ENCODE results near the gene TRABD2B. TPM values are rescaled to one million over a fixed set of nuclear protein-coding genes. Genes with fewer than 3 reads are reported as not detected.

TRABD2B gene
- total RNA-seq, 1 experiment from 2014 or later, result 0.05 TPM

GRCh38 chr1:47942240-47942629 lies 55.0 kb downstream of the TRABD2B start:
- CTCF ChIA-PET, result interaction anchor here (1.3 kb wide), 1 partner anchor 10 kb away, joined by 6 read pairs; no protein-coding TSS in a partner anchor
- no peak overlapping the region for H2AFZ ChIP-seq (ENCODE audit: low read depth, low read length, poor library complexity, severe bottlenecking)
- POLR2A ChIA-PET, result no interaction called here

DNA sequence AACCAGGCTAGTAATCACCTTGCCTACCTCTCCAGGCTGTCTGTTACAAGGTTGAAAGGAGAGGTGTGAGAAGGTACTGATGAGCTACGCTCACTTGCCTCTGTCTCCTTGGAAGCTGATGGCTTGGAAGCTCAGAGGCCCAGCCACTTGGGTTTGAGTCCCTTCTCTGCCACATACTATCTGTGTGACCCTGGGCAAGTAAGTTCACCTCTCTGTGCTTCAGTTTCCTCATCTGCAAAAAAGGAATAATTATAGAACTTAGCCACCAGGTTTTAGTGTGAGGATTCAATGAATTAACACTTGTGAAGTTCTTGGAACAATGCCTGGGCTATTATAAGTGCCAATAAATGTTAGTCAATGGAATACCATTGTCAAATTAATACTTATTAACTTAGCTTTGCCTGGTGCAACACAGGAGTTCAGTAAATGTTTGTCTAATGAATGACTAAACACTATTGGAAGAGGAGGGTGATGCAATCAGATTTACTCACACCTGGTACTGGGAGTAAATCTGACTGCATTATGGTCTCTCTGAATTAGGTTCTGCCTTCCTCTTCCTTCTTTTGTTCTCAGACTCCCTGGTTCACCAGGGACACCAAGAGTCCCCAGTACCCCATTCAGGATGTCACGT lies 55.5 kb downstream of the TRABD2B start:
- no peaks in the 10 kb centered on the region for H3K9me3 ChIP-seq (ENCODE audit: control insufficient read depth in 1 of 2, insufficient read depth in 1 of 2, low read depth in 1 of 2, low read length in 2 of 2)
- H2AFZ ChIP-seq (ENCODE audit: low read depth, low read length, poor library complexity, severe bottlenecking), result no peak overlapping the region
- intact Hi-C loops (cut with micrococcal nuclease), result no loop called here
- no peaks in the 10 kb centered on the region for H3K79me2 ChIP-seq (ENCODE audit: insufficient read depth, low read length)
- H3K9me2 ChIP-seq (ENCODE audit: insufficient read depth), result no peaks in the 10 kb centered on the region
- H3K27me3 ChIP-seq (ENCODE audit: insufficient read depth, low read length), result peaks cover 8% of the 10 kb centered on the region; the same call in 1 of the 2 replicates
- ChIA-PET RAD21 (ENCODE audit: low non-redundant PET in 1 of 2, low total read pairs in 2 of 2, uncharacterized antibody in 2 of 2, unreplicated experiment in 2 of 2) (no interaction called here), POLR2A (no interaction called here), CTCF (interaction anchor here (1.3 kb wide), 1 partner anchor 10 kb away, joined by 6 read pairs; no protein-coding TSS in a partner anchor)
- no peak overlapping the region for H3K9ac ChIP-seq (ENCODE audit: low read length)
- H3K4me3 ChIP-seq (replicated peaks in 1 of 2; ENCODE audit: low read depth in 1 of 2, low read length in 2 of 2), result no peak overlapping the region
- no peaks in the 10 kb centered on the region for H3K36me3 ChIP-seq (ENCODE audit: control insufficient read depth in 1 of 2, insufficient read depth in 2 of 2, low read length in 2 of 2)
- H3K4me2 ChIP-seq (ENCODE audit: low read length), result no peak overlapping the region
- no peaks in the 10 kb centered on the region for H4K20me1 ChIP-seq (ENCODE audit: insufficient read depth)
- no peak overlapping the region for H3K27ac ChIP-seq (ENCODE audit: low read depth, low read length)
- BruUV-seq (replicated peaks), result no TSS peak
- ATAC-seq (no peak), DNase-seq (ENCODE audit: low read depth, low spot score) (no peak)
- H3K4me1 ChIP-seq (ENCODE audit: control insufficient read depth in 1 of 2, insufficient read depth in 2 of 2, low read length in 2 of 2), result peaks cover 2 to 18% of the 10 kb centered on the region in 2 experiments; a peak in 2 of 4 replicates
- TF ChIP-seq, protein P1, sequence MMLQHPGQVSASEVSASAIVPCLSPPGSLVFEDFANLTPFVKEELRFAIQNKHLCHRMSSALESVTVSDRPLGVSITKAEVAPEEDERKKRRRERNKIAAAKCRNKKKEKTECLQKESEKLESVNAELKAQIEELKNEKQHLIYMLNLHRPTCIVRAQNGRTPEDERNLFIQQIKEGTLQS (IDR thresholded peaks at IDR 0.05), result peak; percentile 72
- TF ChIP-seq ZNF274 (IDR thresholded peaks at IDR 0.05; ENCODE audit: low read depth, low read length) (no peak), POLR2AphosphoS5 (IDR thresholded peaks at IDR 0.05; ENCODE audit: low read depth, low read length) (no peak), SRF (IDR thresholded peaks at IDR 0.05; ENCODE audit: low read depth) (no peak), EZH2phosphoT487 (IDR thresholded peaks at IDR 0.05; ENCODE audit: borderline replicate concordance) (no peak), CEBPB (IDR thresholded peaks at IDR 0.05; ENCODE audit: low read depth) (peak; percentile 91), ELF1 (IDR thresholded peaks at IDR 0.05; ENCODE audit: borderline replicate concordance, low read depth) (no peak), FOSL1 (IDR thresholded peaks at IDR 0.05; ENCODE audit: low read depth) (peak; percentile 37; the same call in 1 of the 2 replicates)
- TF ChIP-seq, protein P2, sequence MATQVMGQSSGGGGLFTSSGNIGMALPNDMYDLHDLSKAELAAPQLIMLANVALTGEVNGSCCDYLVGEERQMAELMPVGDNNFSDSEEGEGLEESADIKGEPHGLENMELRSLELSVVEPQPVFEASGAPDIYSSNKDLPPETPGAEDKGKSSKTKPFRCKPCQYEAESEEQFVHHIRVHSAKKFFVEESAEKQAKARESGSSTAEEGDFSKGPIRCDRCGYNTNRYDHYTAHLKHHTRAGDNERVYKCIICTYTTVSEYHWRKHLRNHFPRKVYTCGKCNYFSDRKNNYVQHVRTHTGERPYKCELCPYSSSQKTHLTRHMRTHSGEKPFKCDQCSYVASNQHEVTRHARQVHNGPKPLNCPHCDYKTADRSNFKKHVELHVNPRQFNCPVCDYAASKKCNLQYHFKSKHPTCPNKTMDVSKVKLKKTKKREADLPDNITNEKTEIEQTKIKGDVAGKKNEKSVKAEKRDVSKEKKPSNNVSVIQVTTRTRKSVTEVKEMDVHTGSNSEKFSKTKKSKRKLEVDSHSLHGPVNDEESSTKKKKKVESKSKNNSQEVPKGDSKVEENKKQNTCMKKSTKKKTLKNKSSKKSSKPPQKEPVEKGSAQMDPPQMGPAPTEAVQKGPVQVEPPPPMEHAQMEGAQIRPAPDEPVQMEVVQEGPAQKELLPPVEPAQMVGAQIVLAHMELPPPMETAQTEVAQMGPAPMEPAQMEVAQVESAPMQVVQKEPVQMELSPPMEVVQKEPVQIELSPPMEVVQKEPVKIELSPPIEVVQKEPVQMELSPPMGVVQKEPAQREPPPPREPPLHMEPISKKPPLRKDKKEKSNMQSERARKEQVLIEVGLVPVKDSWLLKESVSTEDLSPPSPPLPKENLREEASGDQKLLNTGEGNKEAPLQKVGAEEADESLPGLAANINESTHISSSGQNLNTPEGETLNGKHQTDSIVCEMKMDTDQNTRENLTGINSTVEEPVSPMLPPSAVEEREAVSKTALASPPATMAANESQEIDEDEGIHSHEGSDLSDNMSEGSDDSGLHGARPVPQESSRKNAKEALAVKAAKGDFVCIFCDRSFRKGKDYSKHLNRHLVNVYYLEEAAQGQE (IDR thresholded peaks at IDR 0.05; ENCODE audit: low read depth), result no peak
- TF ChIP-seq, protein P3, sequence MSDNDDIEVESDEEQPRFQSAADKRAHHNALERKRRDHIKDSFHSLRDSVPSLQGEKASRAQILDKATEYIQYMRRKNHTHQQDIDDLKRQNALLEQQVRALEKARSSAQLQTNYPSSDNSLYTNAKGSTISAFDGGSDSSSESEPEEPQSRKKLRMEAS (IDR thresholded peaks at IDR 0.05), result peak; percentile 38; the same call in 1 of the 2 replicates

More at GRCh38 chr1:47942240-47942629, 55.0 kb downstream of the TRABD2B start:
- no peak for DNase-seq (ENCODE audit: low read depth, low spot score)
- H3K9me3 ChIP-seq (ENCODE audit: control insufficient read depth in 1 of 2, insufficient read depth in 1 of 2, low read depth in 1 of 2, low read length in 2 of 2), result no peaks in the 10 kb centered on the region
- H3K27me3 ChIP-seq (ENCODE audit: insufficient read depth, low read length), result peaks cover 10% of the 10 kb centered on the region; the same call in 1 of the 2 replicates
- RAD21 ChIA-PET (ENCODE audit: low non-redundant PET in 1 of 2, low total read pairs in 2 of 2, uncharacterized antibody in 2 of 2, unreplicated experiment in 2 of 2), result no interaction called here
- ATAC-seq, result no peak
- no peaks in the 10 kb centered on the region for H3K9me2 ChIP-seq (ENCODE audit: insufficient read depth)
- no peak for TF ChIP-seq EGR1 (IDR thresholded peaks at IDR 0.05; ENCODE audit: low read depth)
- TF ChIP-seq EZH2phosphoT487 (IDR thresholded peaks at IDR 0.05; ENCODE audit: borderline replicate concordance), result no peak
- TF ChIP-seq SRF (IDR thresholded peaks at IDR 0.05; ENCODE audit: low read depth), result no peak
- no peak for TF ChIP-seq FOSL1 (IDR thresholded peaks at IDR 0.05; ENCODE audit: low read depth)
- no peak for TF ChIP-seq ELF1 (IDR thresholded peaks at IDR 0.05; ENCODE audit: borderline replicate concordance, low read depth)
- H3K79me2 ChIP-seq (ENCODE audit: insufficient read depth, low read length), result no peaks in the 10 kb centered on the region
- no peak overlapping the region for H3K27ac ChIP-seq (ENCODE audit: low read depth, low read length)
- no peaks in the 10 kb centered on the region for H4K20me1 ChIP-seq (ENCODE audit: insufficient read depth)
- no peaks in the 10 kb centered on the region for H3K36me3 ChIP-seq (ENCODE audit: control insufficient read depth in 1 of 2, insufficient read depth in 2 of 2, low read length in 2 of 2)
- H3K4me3 ChIP-seq (replicated peaks in 1 of 2; ENCODE audit: low read depth in 1 of 2, low read length in 2 of 2), result no peak overlapping the region
- intact Hi-C loops (cut with micrococcal nuclease), result no loop called here
- no TSS peak for BruUV-seq (replicated peaks)
- H3K4me1 ChIP-seq (ENCODE audit: control insufficient read depth in 1 of 2, insufficient read depth in 2 of 2, low read length in 2 of 2), result peaks cover 2 to 18% of the 10 kb centered on the region in 2 experiments; a peak in 2 of 4 replicates
- no peak overlapping the region for H3K9ac ChIP-seq (ENCODE audit: low read length)
- no peak overlapping the region for H3K4me2 ChIP-seq (ENCODE audit: low read length)

Measured in HCT116 (cell line).